Measurements from ENCODE around the gene RASGRP4. TPM values are rescaled to one million over a fixed set of nuclear protein-coding genes. Genes with fewer than 3 reads are reported as not detected.

The RASGRP4 gene
- total RNA-seq, 1 donor from 2014 or later, result 0.64 TPM

- Histone ChIP-seq H3K36me3 (peaks cover 18 to 27% of the 10 kb centered on the region in 2 donors), H3K4me1 (peaks cover 9 to 14% of the 10 kb centered on the region in 2 donors), H3K4me3 (peak overlapping the region; percentile 75 to 79), H3K27me3 (no peaks in the 10 kb centered on the region), H3K9me3 (no peaks in the 10 kb centered on the region), H3K27ac (peak overlapping the region; percentile 84)
- TF ChIP-seq CTCF (IDR thresholded peaks at IDR 0.05), result no peak
- no peak for DNase-seq (ENCODE audit: low spot score in 2 of 2)
- intact Hi-C loops (cut with DNase I), result loop anchor here (2.0 kb wide), 2 partner anchors 54 to 244 kb away; partner anchors contain the start of gene EIF3K
Measured at GRCh38 chr19:38375098-38375493, 50.9 kb downstream of the RASGRP4 start.

- Histone ChIP-seq H3K4me1 (peaks cover 9 to 14% of the 10 kb centered on the region in 2 donors), H3K36me3 (peaks cover 15 to 23% of the 10 kb centered on the region in 2 donors), H3K27me3 (no peaks in the 10 kb centered on the region), H3K27ac (peak within 1 kb of the TSS; percentile 84), H3K4me3 (peak within 1 kb of the TSS; percentile 75 to 79), H3K9me3 (no peaks in the 10 kb centered on the region)
- intact Hi-C loops (cut with DNase I), result loop anchor here (1.0 to 5.0 kb wide), 6 partner anchors 13 to 244 kb away; partner anchors contain the start of genes EIF3K and FAM98C
- DNase-seq (ENCODE audit: low spot score in 2 of 2), result peak; percentile 98 to 100
- TF ChIP-seq CTCF (IDR thresholded peaks at IDR 0.05), result peak in 2 of 3 experiments; percentile 8 to 25
Measured at GRCh38 chr19:38374332-38375097, 51.5 kb downstream of the RASGRP4 start, which contains the start of gene PSMD8. PSMD8 (plus strand) TSS chr19:38374571; CDS start chr19:38374602, 31 bp downstream.

GRCh38 chr19:38373907-38374331 is 52.1 kb downstream of the RASGRP4 start:
- H3K9me3 ChIP-seq, result no peaks in the 10 kb centered on the region
- H3K4me3 ChIP-seq, result peak overlapping the region; percentile 75 to 79
- no peak for TF ChIP-seq CTCF (IDR thresholded peaks at IDR 0.05)
- peaks cover 9 to 14% of the 10 kb centered on the region in 2 donors for H3K4me1 ChIP-seq
- peak overlapping the region; percentile 79 to 84 for H3K27ac ChIP-seq
- intact Hi-C loops (cut with DNase I), result loop anchor here (1.0 to 5.0 kb wide), 6 partner anchors 13 to 245 kb away; partner anchors contain the start of genes EIF3K and FAM98C
- H3K36me3 ChIP-seq, result peaks cover 9 to 17% of the 10 kb centered on the region in 2 donors
- DNase-seq (ENCODE audit: low spot score in 2 of 2), result no peak
- H3K27me3 ChIP-seq, result no peaks in the 10 kb centered on the region

- intact Hi-C loops (cut with DNase I), result loop anchor here (5.0 kb wide), 1 partner anchor 139 kb away; no protein-coding TSS in a partner anchor
- DNase-seq (ENCODE audit: low spot score in 2 of 2), result no peak
Measured at GRCh38 chr19:38371081-38371480, 54.9 kb downstream of the RASGRP4 start.

DNA sequence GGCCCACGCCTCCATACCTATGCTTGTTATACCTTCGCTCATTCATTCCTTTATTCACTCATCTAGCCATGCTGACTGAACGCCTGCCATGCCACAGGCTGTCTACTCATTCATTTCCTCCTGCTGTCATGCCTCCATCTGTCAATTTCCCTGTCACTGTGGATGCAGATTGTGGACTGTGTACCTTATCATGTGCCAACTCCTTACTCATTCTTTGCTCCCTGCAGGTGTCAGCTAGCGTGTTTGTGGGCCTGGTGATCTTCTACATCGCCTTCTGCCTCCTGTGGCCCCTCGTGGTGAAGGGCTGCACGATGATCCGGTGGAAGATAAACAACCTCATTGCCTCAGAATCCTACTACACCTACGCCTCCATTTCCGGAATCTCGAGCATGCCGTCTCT is 55.7 kb downstream of the RASGRP4 start:
- Histone ChIP-seq H3K27me3 (no peaks in the 10 kb centered on the region), H3K36me3 (no peaks in the 10 kb centered on the region), H3K4me3 (no peak overlapping the region), H3K4me1 (peaks cover 0 to under 1% of the 10 kb centered on the region in 2 donors), H3K27ac (no peak overlapping the region), H3K9me3 (no peaks in the 10 kb centered on the region)
- no peak for DNase-seq (ENCODE audit: low spot score in 2 of 2)
- intact Hi-C loops (cut with DNase I), result loop anchor here (5.0 kb wide), 1 partner anchor 138 kb away; no protein-coding TSS in a partner anchor
- no peak for TF ChIP-seq CTCF (IDR thresholded peaks at IDR 0.05)

More at GRCh38 chr19:38371081-38371480, 54.9 kb downstream of the RASGRP4 start:
- H3K36me3 ChIP-seq, result peaks cover 0 to 2% of the 10 kb centered on the region in 2 donors
- H3K9me3 ChIP-seq, result no peaks in the 10 kb centered on the region
- no peaks in the 10 kb centered on the region for H3K27me3 ChIP-seq
- no peak overlapping the region for H3K27ac ChIP-seq
- H3K4me3 ChIP-seq, result no peak overlapping the region
- TF ChIP-seq CTCF (IDR thresholded peaks at IDR 0.05), result no peak
- H3K4me1 ChIP-seq, result peaks cover 6 to 8% of the 10 kb centered on the region in 2 donors
